ENCODE data around the gene CDON. TPM values are rescaled to one million over a fixed set of nuclear protein-coding genes. Genes with fewer than 3 reads are reported as not detected.
"Not testable (repeated sequence)": the region's sequence is repeated elsewhere in the genome, so short reads cannot be mapped to it uniquely, and the experiment has no call there.

The CDON gene
- total RNA-seq, 1 donor from 2014 or later, result 2.2 TPM

DNA sequence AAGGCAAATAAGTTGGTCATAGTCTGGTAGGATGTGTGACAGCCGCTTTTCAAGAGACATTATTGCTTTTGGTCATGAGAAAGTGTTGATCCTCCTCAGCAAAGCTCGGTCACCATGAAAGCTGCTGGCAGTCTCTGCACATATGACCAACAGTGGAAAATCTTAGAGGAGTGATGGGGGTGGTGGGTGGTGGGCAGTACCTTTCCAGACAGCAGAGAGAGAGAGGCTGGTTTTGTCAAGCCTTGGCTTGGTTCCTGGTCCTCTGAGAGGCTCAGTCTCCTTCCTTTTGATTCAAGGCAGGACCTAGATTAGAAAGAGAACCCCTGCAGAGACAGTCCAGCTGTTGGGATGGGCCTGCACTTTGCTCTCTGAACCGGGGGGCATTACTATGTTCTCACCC is 136.9 kb downstream of the CDON start:
- intact Hi-C loops (cut with micrococcal nuclease), result loop anchor here (10.0 kb wide), 2 partner anchors 489 to 1419 kb away; no protein-coding TSS in a partner anchor

DNA sequence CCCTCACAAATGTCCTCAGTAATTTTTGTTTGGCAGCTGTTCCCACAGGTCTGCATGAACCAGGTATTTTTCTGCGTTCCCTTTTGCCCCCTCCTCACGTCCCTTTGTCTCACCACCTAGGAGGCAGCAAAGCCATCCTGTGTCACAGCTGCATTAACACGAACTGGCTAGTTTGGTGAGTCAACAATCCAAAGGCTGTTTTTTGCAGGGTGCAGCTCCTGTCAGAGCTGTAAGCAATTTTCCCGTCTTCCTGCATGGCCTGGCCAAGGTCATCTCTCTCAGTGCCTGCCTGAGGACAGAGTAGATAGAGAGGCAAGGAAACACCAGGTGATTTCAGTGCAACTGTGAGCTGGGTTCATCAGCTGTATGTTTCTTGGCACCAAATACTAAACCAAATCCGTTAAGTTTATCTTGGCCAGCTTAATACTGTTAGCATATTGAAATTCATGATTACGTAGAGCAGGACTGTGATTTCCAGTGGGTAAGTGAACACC is 137.4 kb downstream of the CDON start:
- intact Hi-C loops (cut with micrococcal nuclease), result loop anchor here (10.0 kb wide), 2 partner anchors 490 to 1420 kb away; no protein-coding TSS in a partner anchor

DNA sequence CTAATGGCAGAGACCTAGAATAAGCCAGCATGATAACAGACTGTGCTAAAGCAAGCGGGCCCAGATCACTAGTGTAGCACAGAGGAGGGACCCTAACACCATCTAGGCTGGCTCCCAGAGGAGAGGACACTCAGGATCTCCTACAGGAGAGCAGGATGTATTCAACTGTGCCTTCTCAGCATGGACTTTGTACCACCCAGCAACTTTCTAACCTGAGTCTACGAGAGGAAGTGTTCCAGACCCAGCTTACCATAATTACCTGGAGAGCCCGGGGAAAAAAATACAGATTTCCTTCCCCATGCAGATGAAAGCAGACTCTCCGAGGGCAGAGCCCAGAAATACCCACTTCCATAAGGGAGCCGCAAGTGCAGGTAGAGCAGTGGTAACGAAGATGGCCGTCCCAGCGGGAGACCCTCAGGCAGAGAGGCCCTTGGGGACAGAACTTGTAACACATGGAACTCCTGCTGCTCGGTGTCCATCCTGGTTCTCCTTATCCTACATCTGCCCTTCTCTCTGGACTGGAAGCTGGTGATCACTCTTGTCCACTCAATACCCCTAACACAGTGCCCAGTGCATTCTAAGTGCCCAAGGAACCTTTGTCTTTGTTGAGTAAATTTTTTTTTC is 138.2 kb downstream of the CDON start:
- intact Hi-C loops (cut with micrococcal nuclease), result loop anchor here (10.0 kb wide), 2 partner anchors 490 to 1420 kb away; no protein-coding TSS in a partner anchor

DNA sequence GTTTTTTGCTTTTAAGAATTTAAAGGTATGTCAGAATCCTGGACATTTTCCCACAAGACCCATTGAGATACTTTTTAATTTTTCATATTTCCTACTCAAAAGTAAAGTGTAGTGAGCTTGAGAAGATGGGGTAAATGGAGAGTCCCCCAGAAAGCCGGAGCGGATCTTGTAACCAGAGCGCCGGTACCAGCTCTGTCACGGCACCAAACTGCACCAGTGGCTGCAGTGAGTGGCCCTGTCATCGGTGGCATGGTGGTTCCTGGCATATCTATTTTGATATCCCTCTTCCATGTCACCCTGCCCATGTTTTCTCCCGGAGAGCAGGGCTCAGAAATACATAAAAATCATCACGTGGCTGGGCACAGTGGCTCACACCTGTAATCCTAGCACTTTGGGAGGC is 139.0 kb downstream of the CDON start:
- intact Hi-C loops (cut with micrococcal nuclease), result loop anchor here (1.0 to 10.0 kb wide), 6 partner anchors 19 to 1421 kb away; no protein-coding TSS in a partner anchor

DNA sequence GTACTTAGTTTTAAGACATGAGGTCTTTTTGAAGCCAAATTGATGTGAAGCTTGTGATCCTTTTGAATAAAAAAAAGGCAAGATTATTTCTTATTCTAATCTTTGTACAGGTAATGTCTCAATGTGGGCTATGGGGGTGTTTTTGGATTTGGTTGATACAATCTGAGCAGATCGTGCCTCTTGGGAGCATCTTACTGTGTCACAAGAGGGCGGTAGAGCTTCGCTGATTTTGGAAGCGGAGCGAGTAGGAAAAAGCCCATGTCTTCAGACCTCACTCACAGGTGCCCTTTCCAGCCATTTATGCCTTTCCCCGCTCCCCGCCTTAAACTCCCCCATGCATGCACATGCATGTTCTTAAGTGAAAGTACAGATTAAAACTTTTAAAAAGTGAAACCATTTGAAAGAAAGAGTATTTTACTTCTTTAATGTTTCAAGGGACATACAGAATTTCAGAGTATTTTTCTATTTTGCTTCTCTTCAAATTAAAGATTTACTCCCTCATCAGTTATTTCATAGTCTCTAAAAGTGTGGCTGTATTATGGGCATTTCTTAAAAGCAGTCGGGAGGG is 139.6 kb downstream of the CDON start:
- intact Hi-C loops (cut with micrococcal nuclease), result loop anchor here (1.0 to 10.0 kb wide), 6 partner anchors 19 to 1422 kb away; no protein-coding TSS in a partner anchor

DNA sequence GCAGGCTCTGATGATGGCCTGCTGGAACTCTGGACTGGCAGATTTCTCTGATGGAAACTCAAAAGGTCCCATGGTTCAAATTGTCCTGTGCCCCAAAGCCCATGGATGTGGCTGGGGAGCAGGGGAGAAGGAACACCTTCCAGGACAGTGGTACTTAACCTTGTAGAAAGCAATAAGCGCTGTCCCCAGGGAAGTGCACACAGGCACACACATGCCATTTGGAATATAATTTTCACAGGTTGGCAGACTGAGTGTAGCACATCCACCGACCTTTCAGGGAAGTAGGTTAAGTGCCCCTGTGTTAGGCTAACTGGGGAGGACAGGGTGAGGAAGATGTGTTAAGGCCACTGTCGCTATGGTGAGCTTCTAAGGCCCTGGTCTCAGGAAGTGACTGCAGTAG is 140.5 kb downstream of the CDON start:
- intact Hi-C loops (cut with micrococcal nuclease), result loop anchor here (10.0 kb wide), 2 partner anchors 493 to 1423 kb away; no protein-coding TSS in a partner anchor

DNA sequence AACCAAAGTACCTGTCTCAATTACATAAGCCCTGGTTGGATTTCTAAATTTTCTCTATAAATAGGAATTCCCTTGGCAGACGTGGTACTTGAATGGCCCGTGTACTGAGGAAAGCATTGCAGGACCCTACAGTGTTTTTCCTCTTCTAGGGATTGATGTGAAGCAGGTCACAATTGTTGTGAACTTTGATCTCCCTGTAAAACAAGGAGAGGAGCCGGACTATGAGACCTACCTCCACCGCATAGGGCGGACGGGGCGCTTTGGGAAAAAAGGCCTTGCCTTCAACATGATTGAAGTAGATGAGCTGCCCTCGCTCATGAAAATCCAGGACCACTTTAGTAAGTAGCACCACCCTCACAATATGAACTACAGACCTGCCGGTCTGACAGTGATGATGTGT is 141.6 kb downstream of the CDON start:
- intact Hi-C loops (cut with micrococcal nuclease), result loop anchor here (10.0 kb wide), 2 partner anchors 494 to 1424 kb away; no protein-coding TSS in a partner anchor

DNA sequence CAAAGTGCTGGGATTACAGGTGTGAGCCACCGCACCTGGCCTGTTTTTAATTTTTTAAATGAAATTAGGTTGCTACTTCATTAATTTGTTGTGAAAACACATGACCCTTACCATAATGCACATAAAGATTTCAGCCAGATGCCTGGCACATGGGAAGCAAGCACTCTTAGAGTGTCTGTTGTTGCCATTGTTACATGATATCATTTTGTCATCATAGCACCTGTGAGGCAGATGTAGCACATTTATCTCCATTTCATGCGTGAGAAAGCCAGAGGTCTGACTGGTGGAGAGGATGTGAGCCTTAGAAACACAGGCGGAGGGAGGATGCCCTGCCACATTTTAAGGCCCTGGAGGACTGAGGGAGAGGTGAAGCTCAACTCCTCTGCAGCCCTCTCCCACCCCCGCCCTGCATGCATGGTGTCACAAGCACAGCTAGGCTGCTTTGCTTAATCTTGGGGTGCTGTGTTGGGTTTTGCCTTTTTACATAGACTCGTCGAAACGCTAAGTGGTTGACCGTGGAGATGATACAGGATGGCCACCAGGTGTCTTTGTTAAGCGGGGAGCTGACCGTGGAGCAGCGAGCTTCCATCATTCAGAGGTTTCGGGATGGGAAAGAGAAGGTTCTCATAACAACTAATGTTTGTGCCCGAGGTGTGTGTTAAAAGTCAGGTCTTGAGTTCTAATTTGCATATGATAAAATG is 144.4 kb downstream of the CDON start:
- intact Hi-C loops (cut with micrococcal nuclease), result no loop called here

DNA sequence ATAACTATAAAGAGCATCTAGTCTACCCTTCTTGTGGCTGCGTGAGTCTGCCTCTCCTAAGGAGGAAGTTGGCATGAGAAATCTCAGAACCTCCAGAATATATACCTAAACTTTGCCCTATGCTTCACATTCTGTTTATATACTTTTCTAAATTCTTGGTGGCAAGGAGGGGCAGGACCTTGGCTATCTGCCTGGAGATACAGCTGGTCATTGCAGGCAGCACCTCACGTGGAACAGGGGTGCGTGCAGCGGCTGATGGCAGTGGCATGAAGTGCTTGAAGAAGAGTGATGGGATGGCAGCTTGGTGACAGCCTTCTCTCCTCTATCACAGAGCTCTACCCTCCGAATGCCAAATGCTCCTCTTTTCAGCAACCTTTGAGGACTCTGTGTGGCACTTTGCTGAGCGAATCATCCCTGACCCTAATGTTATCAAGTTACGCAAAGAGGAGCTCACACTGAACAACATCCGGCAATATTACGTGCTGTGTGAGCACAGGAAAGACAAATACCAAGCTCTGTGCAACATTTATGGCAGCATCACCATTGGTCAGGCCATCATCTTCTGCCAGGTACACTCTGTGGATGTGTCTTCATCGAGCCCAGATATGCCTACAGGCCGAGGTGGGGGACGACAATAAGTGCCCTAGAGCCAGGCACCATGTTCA is 145.9 kb downstream of the CDON start:
- intact Hi-C loops (cut with micrococcal nuclease), result no loop called here

DNA sequence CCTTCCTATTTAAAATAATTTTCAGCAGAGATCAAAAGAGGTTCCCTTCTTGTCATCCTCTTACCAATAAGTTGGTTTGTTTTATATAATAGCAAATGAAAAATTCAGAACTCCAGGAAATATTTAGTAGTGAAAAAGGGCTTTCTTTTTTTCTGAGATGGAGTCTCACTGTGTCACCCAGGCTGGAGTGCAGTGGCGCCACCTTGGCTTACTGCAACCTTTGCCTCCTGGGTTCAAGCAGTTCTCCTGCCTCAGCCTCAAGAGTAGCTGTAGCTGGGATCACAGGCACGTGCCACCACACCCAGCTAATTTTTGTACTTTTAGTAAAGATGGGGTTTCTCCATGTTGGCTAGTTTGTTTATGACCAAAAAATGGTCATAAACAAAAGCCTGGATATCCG is 148.1 kb downstream of the CDON start:
- intact Hi-C loops (cut with micrococcal nuclease), result not testable (repeated sequence)

DNA sequence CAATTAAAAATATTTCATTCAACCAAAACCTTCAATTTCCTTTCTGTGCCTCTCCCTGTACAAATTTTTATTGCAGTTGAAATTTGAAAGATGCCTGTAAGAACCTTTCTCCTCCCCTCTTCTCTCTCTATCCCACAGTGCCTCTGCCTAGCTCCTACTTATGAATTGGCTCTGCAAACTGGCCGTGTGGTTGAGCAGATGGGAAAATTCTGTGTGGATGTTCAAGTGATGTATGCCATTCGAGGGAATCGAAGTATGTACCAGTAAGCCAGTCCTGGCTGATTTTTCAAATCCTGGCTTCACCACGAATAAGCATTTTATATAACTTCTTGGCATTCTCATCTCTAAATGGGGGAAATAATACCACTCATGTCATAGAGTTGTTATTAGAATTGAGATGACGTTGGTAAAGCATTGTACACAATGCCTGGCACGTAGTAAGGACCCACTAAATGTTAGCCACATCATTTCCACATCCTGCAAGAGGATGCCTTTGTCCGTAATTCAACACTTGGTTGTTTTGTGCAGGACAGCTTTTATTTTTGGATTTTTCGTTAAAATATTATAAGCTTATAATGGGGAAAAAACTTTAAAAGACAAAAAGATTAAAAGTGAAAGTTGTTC is 152.3 kb downstream of the CDON start:
- intact Hi-C loops (cut with micrococcal nuclease), result no loop called here

Other genes with a start within 250 kb of the CDON start
- not detected in 2 replicates for gene PATE4, start 229.6 kb downstream of the CDON start, total RNA-seq
- 11.9 and 12.2 TPM in 2 replicates for gene HYLS1, start 175.2 kb downstream of the CDON start, total RNA-seq
- gene PUS3, start 159.7 kb downstream of the CDON start, total RNA-seq, result 10.6 and 17.5 TPM in 2 replicates
- gene DDX25, start 158.4 kb downstream of the CDON start, total RNA-seq, result 0.20 TPM in 1 of 2 replicates, not detected in the other
- not detected in 2 replicates for gene VSIG10L2, start 116.8 kb downstream of the CDON start, total RNA-seq
- 32.2 and 36.9 TPM in 2 replicates for gene RPUSD4, start 148.8 kb upstream of the CDON start, total RNA-seq
- gene FAM118B, start 148.9 kb upstream of the CDON start, total RNA-seq, result 13.4 and 14.0 TPM in 2 replicates
- gene SRPRA, start 206.0 kb upstream of the CDON start, total RNA-seq, result 173 and 176 TPM in 2 replicates
- gene FOXRED1, start 206.3 kb upstream of the CDON start, total RNA-seq, result 45.1 and 47.8 TPM in 2 replicates
- gene TIRAP, start 220.2 kb upstream of the CDON start, total RNA-seq, result 17.0 and 17.9 TPM in 2 replicates
- gene DCPS, start 241.2 kb upstream of the CDON start, total RNA-seq, result 37.4 and 38.0 TPM in 2 replicates

Measured in T-helper 1 cell treated with Interleukin-12 subunit alpha and Interleukin-12 subunit beta and Interleukin-4 antibody, amounts not matched to agents 30 ng/mL and 1 ng/mL, for 36 hours (primary cell).